Uterus (tissue), 4 donors: Measurements from ENCODE around the gene SLC29A1. TPM values are rescaled to one million over a fixed set of nuclear protein-coding genes. Genes with fewer than 3 reads are reported as not detected.
A peak's percentile ranks its signal among the peaks of the same experiment; 100 is the strongest.

Source experiments
- DNase-seq, 2 donors: peaks; one replicate each; pipeline ENCODE4 v3.0.0-alpha.2; 2019 to 2020
- H3K27ac ChIP-seq, 2 donors: fragments of 200-600 bp; sonication (generic); 1 replicate in 1 of 2; 2 replicates in 1 of 2; pipeline ENCODE4 v1.5.1; 2016 to 2018
- H3K27me3 ChIP-seq, 2 donors: fragments of 200-600 bp; sonication (generic); one replicate each; pipeline ENCODE4 v1.5.1; 2018 to 2019; ENCODE audit warnings: control low read depth in 1 of 2
- H3K36me3 ChIP-seq, 2 donors: fragments of 200-600 bp; sonication (generic); one replicate each; pipeline ENCODE4 v1.5.1; 2019; ENCODE audit warnings: control low read depth in 1 of 2
- H3K4me1 ChIP-seq, 2 donors: fragments of 200-600 bp; sonication (generic); one replicate each; pipeline ENCODE4 v1.5.1; 2018 to 2019; ENCODE audit warnings: control low read depth in 1 of 2
- H3K4me3 ChIP-seq, 2 donors: fragments of 200-600 bp; sonication (generic); 1 replicate in 1 of 2; 2 replicates in 1 of 2; pipeline ENCODE4 v1.5.1; 2018 to 2019; ENCODE audit warnings: mild to moderate bottlenecking in 1 of 2
- H3K9me3 ChIP-seq, 2 donors: fragments of 200-600 bp; sonication (generic); one replicate each; pipeline ENCODE4 v1.5.1; 2019; ENCODE audit warnings: control low read depth in 1 of 2
- CTCF ChIP-seq, 4 experiments: fragments of 200-600 bp in 2 of 4; fragments of 450-650 bp in 2 of 4; sonication (generic) in 2 of 4; IDR thresholded peaks; one replicate each; pipeline ENCODE4 v1.5.1; 2016 to 2019; ENCODE audit warnings: antibody characterized with exemption in 4 of 4, mild to moderate bottlenecking in 2 of 4, moderate library complexity in 1 of 4
- POLR2A ChIP-seq, 2 donors: fragments of 450-650 bp; IDR thresholded peaks; one replicate each; pipeline ENCODE4 v1.6.1; 2016; ENCODE audit warnings: antibody characterized with exemption in 2 of 2, mild to moderate bottlenecking in 1 of 2, moderate library complexity in 1 of 2
- intact Hi-C: fragments of 100-400 bp; cut with DNase I; formaldehyde crosslinking; loops from one replicate; pipeline ENCODE4 v1.15.1; 2023; ENCODE audit warnings: low total_unique reads
- total RNA-seq, 4 donors: library from RNA; depleted of rRNA in 3 of 4; stranded (reverse); fragments of >200 nt in 3 of 4; gene quantifications; one replicate each; pipeline versions ENCODE4 v1.1.0 to v1.2.4, GENCODE V29; 2014 to 2023
- donor health status: DM: yes; HTN: yes; CAD: no.

SLC29A1 gene
- total RNA-seq, 4 donors from 2014 or later, result 29.9 to 150 (median 95.1) TPM

GRCh38 chr6:44245912-44246662, 22.7 kb downstream of the SLC29A1 start:
- intact Hi-C loops, result no loop called here

GRCh38 chr6:44246663-44247337, 23.4 kb downstream of the SLC29A1 start, which contains the start of gene HSP90AB1:
Gene HSP90AB1, plus strand, starts transcription at chr6:44247101. Its CDS starts 1,529 bp downstream, at chr6:44248630.
- H3K27me3 ChIP-seq, result no peaks in the 10 kb centered on the region
- intact Hi-C loops, result no loop called here
- H3K4me3 ChIP-seq, result peak within 1 kb of the TSS; percentile 98
- no peaks in the 10 kb centered on the region for H3K9me3 ChIP-seq
- peak; percentile 93 to 98 for DNase-seq
- TF ChIP-seq CTCF (IDR thresholded peaks at IDR 0.05) (peak in 1 of 4 experiments; percentile 10), POLR2A (IDR thresholded peaks at IDR 0.05) (peak; percentile 91)
- peaks cover 0 to 9% of the 10 kb centered on the region in 2 donors for H3K4me1 ChIP-seq
- peak within 1 kb of the TSS; percentile 99 for H3K27ac ChIP-seq
- no peaks in the 10 kb centered on the region for H3K36me3 ChIP-seq

More at GRCh38 chr6:44245912-44246662, 22.7 kb downstream of the SLC29A1 start:
- Histone ChIP-seq H3K27ac (peak overlapping the region; percentile 99), H3K9me3 (no peaks in the 10 kb centered on the region), H3K4me3 (peak overlapping the region; percentile 98), H3K4me1 (peaks cover 0 to 9% of the 10 kb centered on the region in 2 donors), H3K36me3 (no peaks in the 10 kb centered on the region), H3K27me3 (no peaks in the 10 kb centered on the region)
- TF ChIP-seq POLR2A (IDR thresholded peaks at IDR 0.05) (peak in 1 of 2 donors; percentile 78), CTCF (IDR thresholded peaks at IDR 0.05) (peak in 2 of 4 experiments; percentile 51 to 62)
- DNase-seq, result peak; percentile 86 to 92

GRCh38 chr6:44247338-44248302, 24.2 kb downstream of the SLC29A1 start:
- intact Hi-C loops, result no loop called here

GRCh38 chr6:44248579-44248978, 25.2 kb downstream of the SLC29A1 start:
- H3K4me1 ChIP-seq, result peaks cover 0 to 9% of the 10 kb centered on the region in 2 donors
- H3K4me3 ChIP-seq, result peak overlapping the region; percentile 98
- intact Hi-C loops, result no loop called here
- DNase-seq, result no peak
- H3K9me3 ChIP-seq, result no peaks in the 10 kb centered on the region
- H3K27me3 ChIP-seq, result no peaks in the 10 kb centered on the region
- H3K36me3 ChIP-seq, result no peaks in the 10 kb centered on the region
- peak overlapping the region; percentile 99 for H3K27ac ChIP-seq
- no peak for TF ChIP-seq CTCF (IDR thresholded peaks at IDR 0.05)
- TF ChIP-seq POLR2A (IDR thresholded peaks at IDR 0.05), result no peak

More at GRCh38 chr6:44247338-44248302, 24.2 kb downstream of the SLC29A1 start:
- TF ChIP-seq POLR2A (IDR thresholded peaks at IDR 0.05) (peak in 1 of 2 donors; percentile 27), CTCF (IDR thresholded peaks at IDR 0.05) (no peak)
- Histone ChIP-seq H3K4me3 (peak overlapping the region; percentile 98), H3K27ac (peak overlapping the region; percentile 99), H3K9me3 (no peaks in the 10 kb centered on the region), H3K4me1 (peaks cover 0 to 9% of the 10 kb centered on the region in 2 donors), H3K36me3 (no peaks in the 10 kb centered on the region), H3K27me3 (no peaks in the 10 kb centered on the region)
- DNase-seq, result peak; percentile 66 to 75
